T-helper 22 cell (primary cell): ENCODE data around the gene SLC35E2B.

Experiments used
- DNase-seq: peaks from one replicate; pipeline ENCODE4 v3.0.0-alpha.2; 2020; ENCODE audit warnings: low read depth

The SLC35E2B gene

GRCh38 chr1:1609822-1610485, 82.6 kb downstream of the SLC35E2B start:
- DNase-seq = no peak
